ENCODE data around the gene OPTC. TPM values are rescaled to one million over a fixed set of nuclear protein-coding genes. Genes with fewer than 3 reads are reported as not detected.
"Not testable (repeated sequence)": the region's sequence is repeated elsewhere in the genome, so short reads cannot be mapped to it uniquely, and the experiment has no call there.

Gene OPTC
- total RNA-seq, 1 donor from 2014 or later: not detected

- intact Hi-C loops (cut with DNase I): no loop called here
- DNase-seq (ENCODE audit: low spot score): no peak
Measured at GRCh38 chr1:203464743-203465142, 29.2 kb upstream of the OPTC start.

GRCh38 chr1:203465146-203465798 is 28.7 kb upstream of the OPTC start:
- no peak for DNase-seq (ENCODE audit: low spot score)
- intact Hi-C loops (cut with DNase I): no loop called here

- intact Hi-C loops (cut with DNase I): no loop called here
- DNase-seq (ENCODE audit: low spot score): peak; percentile 80
Measured at GRCh38 chr1:203465948-203466347, 28.0 kb upstream of the OPTC start.

GRCh38 chr1:203466906-203467549 is 26.9 kb upstream of the OPTC start:
- intact Hi-C loops (cut with DNase I); DNase-seq (ENCODE audit: low spot score): not testable (repeated sequence)

- no peak for DNase-seq (ENCODE audit: low spot score)
- intact Hi-C loops (cut with DNase I): no loop called here
Measured at GRCh38 chr1:203467550-203467921, 26.4 kb upstream of the OPTC start.

GRCh38 chr1:203468326-203468725 is 25.6 kb upstream of the OPTC start:
- DNase-seq (ENCODE audit: low spot score): no peak
- intact Hi-C loops (cut with DNase I): no loop called here

GRCh38 chr1:203470240-203470639 is 23.7 kb upstream of the OPTC start:
- DNase-seq (ENCODE audit: low spot score): no peak
- intact Hi-C loops (cut with DNase I): no loop called here

GRCh38 chr1:203471841-203472240 is 22.1 kb upstream of the OPTC start:
- intact Hi-C loops (cut with DNase I): no loop called here
- no peak for DNase-seq (ENCODE audit: low spot score)

- intact Hi-C loops (cut with DNase I): no loop called here
- DNase-seq (ENCODE audit: low spot score): no peak
Measured at GRCh38 chr1:203473281-203473680, 20.7 kb upstream of the OPTC start.

GRCh38 chr1:203473781-203474305 is 20.1 kb upstream of the OPTC start:
- intact Hi-C loops (cut with DNase I): no loop called here
- DNase-seq (ENCODE audit: low spot score): no peak

GRCh38 chr1:203475012-203475981 is 18.7 kb upstream of the OPTC start, which contains the start of gene PRELP:
Gene PRELP, plus strand, starts transcription at chr1:203475806. Its CDS starts 7,379 bp downstream, at chr1:203483185.
- intact Hi-C loops (cut with DNase I): no loop called here
- no peak for DNase-seq (ENCODE audit: low spot score)

GRCh38 chr1:203476216-203476814 is 17.6 kb upstream of the OPTC start:
- no peak for DNase-seq (ENCODE audit: low spot score)
- intact Hi-C loops (cut with DNase I): no loop called here

GRCh38 chr1:203477748-203478147 is 16.2 kb upstream of the OPTC start:
- no peak for DNase-seq (ENCODE audit: low spot score)
- intact Hi-C loops (cut with DNase I): no loop called here

GRCh38 chr1:203478231-203478630 is 15.7 kb upstream of the OPTC start:
- intact Hi-C loops (cut with DNase I): no loop called here
- no peak for DNase-seq (ENCODE audit: low spot score)

GRCh38 chr1:203478986-203479385 is 15.0 kb upstream of the OPTC start:
- DNase-seq (ENCODE audit: low spot score): no peak
- intact Hi-C loops (cut with DNase I): no loop called here

GRCh38 chr1:203479646-203480045 is 14.3 kb upstream of the OPTC start:
- DNase-seq (ENCODE audit: low spot score): no peak

GRCh38 chr1:203480084-203480483 is 13.9 kb upstream of the OPTC start:
- DNase-seq (ENCODE audit: low spot score): no peak
- intact Hi-C loops (cut with DNase I): no loop called here

More at GRCh38 chr1:203479646-203480045, 14.3 kb upstream of the OPTC start:
- intact Hi-C loops (cut with DNase I): no loop called here

- peak; percentile 85 for DNase-seq (ENCODE audit: low spot score)
- intact Hi-C loops (cut with DNase I): no loop called here
Measured at GRCh38 chr1:203480525-203481084, 13.3 kb upstream of the OPTC start.

- no peak for DNase-seq (ENCODE audit: low spot score)
- intact Hi-C loops (cut with DNase I): no loop called here
Measured at GRCh38 chr1:203481196-203481595, 12.8 kb upstream of the OPTC start.

Data from cardiac septum (tissue), 1 donor.